PC-9 (cell line): ENCODE results near the gene TMCO6.

Experiments used
- EZH2 ChIP-seq: fragments of 200-600 bp; sonication (generic); IDR thresholded peaks from 2 replicates; pipeline ENCODE4 v1.8.0; 2017; ENCODE audit warnings: antibody characterized with exemption, low read depth
- TF ChIP-seq, protein P1 (sequence below): fragments of 200-600 bp; sonication (generic); conservative IDR thresholded peaks from 2 replicates; pipeline ENCODE4 v1.6.1; 2017; ENCODE audit warnings: mixed run types, antibody characterized with exemption, mild to moderate bottlenecking, moderate library complexity

DNA sequence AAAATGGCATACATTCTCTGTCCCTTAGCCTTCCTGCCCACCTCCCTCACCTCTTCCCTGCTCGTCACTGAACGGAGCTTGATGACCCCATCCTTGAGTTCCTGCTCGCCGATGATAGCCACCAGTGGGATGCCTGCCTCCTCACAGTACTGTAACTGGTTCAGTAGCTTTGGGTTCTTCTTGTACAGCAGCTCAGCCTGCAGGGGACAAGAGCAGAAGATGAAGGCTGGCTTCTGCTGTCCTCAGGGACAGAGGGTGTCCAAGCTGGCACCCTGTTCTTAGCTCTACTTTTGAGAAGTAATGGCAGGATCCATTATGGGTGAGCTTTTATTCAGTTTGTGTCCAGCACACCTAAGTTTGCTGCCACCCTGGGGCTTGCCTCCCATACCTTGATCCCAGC lies 35.4 kb downstream of the TMCO6 start:
- TF ChIP-seq, protein P1, sequence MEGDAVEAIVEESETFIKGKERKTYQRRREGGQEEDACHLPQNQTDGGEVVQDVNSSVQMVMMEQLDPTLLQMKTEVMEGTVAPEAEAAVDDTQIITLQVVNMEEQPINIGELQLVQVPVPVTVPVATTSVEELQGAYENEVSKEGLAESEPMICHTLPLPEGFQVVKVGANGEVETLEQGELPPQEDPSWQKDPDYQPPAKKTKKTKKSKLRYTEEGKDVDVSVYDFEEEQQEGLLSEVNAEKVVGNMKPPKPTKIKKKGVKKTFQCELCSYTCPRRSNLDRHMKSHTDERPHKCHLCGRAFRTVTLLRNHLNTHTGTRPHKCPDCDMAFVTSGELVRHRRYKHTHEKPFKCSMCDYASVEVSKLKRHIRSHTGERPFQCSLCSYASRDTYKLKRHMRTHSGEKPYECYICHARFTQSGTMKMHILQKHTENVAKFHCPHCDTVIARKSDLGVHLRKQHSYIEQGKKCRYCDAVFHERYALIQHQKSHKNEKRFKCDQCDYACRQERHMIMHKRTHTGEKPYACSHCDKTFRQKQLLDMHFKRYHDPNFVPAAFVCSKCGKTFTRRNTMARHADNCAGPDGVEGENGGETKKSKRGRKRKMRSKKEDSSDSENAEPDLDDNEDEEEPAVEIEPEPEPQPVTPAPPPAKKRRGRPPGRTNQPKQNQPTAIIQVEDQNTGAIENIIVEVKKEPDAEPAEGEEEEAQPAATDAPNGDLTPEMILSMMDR, result no peak
- TF ChIP-seq EZH2, result no peak
